GM12878 (cell line): ENCODE measurements around the gene NUTM1. TPM values are rescaled to one million over a fixed set of nuclear protein-coding genes. Genes with fewer than 3 reads are reported as not detected.
A peak's percentile ranks its signal among the peaks of the same experiment; 100 is the strongest.

ENCODE experiments used
- ATAC-seq: fragments of 200-7000 bp; cut with Tn5 transposase; 3 replicates; pipeline ENCODE4 v1.9.1; 2020; ENCODE audit warnings: mild to moderate bottlenecking, moderate library complexity
- BruUV-seq: library from RNA; stranded (reverse); fragments of 400-500 nt; replicated peaks from 2 replicates; lab custom pipeline; 2021; lab: Mats Ljungman, UMichigan
- CTCF ChIA-PET: fragments of 300-600 bp; sonication (Branson Sonifier 250); formaldehyde crosslinking; extraction: SDS; loops from one replicate; lab custom pipeline; 2021; ENCODE audit warnings: inconsistent platforms; lab: Yijun Ruan, JAX
- POLR2A ChIA-PET: fragments of 350-600 bp; formaldehyde crosslinking; extraction: SDS; loops from one replicate; lab custom pipeline; 2021; ENCODE audit warnings: inconsistent platforms; lab: Charles Lee
- RAD21 ChIA-PET: fragments of 300-600 bp; sonication (Branson Sonifier 250); formaldehyde crosslinking; loops from one replicate; lab custom pipeline; 2023; ENCODE audit warnings: antibody characterized with exemption; ENCODE audit not compliant: unreplicated experiment; lab: Charles Lee
- SMC1A ChIA-PET: fragments of 300-600 bp; sonication (Branson Sonifier 250); formaldehyde crosslinking; loops from one replicate; lab custom pipeline; 2023; ENCODE audit not compliant: unreplicated experiment, uncharacterized antibody; lab: Charles Lee
- DNase-seq: peaks from one replicate; pipeline ENCODE4 v3.0.0-alpha.2; 2011; ENCODE audit warnings: low read depth, low spot score
- FAIRE-seq: peaks from 3 replicates; lab custom pipeline; 2011; peaks lifted over from hg19 to GRCh38; lab: Jason Lieb, UNC
- H2AFZ ChIP-seq: 2 replicates; pipeline ENCODE4 v1.6.0; 2011; ENCODE audit warnings: low read depth, low read length, control low read depth; ENCODE audit not compliant: control insufficient read depth
- H3K27ac ChIP-seq: 2 replicates; pipeline ENCODE4 v1.5.1; 2011; ENCODE audit warnings: control low read depth; ENCODE audit not compliant: control insufficient read depth, insufficient read depth
- H3K27me3 ChIP-seq, 2 experiments: replicated peaks in 1 of 2; 2 replicates each; pipeline versions ENCODE4 v1.6.0 to v1.6.1; 2011; ENCODE audit warnings: low read length in 1 of 2; ENCODE audit not compliant: control insufficient read depth in 2 of 2, insufficient read depth in 2 of 2
- H3K36me3 ChIP-seq, 2 experiments: 2 replicates each; pipeline ENCODE4 v1.5.1; 2011; ENCODE audit warnings: low read length in 1 of 2; ENCODE audit not compliant: control insufficient read depth in 2 of 2, insufficient read depth in 2 of 2
- H3K4me1 ChIP-seq: 2 replicates; pipeline ENCODE4 v1.6.1; 2011; ENCODE audit warnings: mild to moderate bottlenecking, low read length, moderate library complexity, mixed read lengths; ENCODE audit not compliant: control insufficient read depth, insufficient read depth
- H3K4me2 ChIP-seq: 2 replicates; pipeline ENCODE4 v1.6.0; 2011; ENCODE audit warnings: control low read depth; ENCODE audit not compliant: control insufficient read depth, insufficient read depth
- H3K4me3 ChIP-seq: fragments of 200-600 bp; sonication (generic); 2 replicates; pipeline ENCODE4 v1.5.1; 2016
- H3K79me2 ChIP-seq: 2 replicates; pipeline ENCODE4 v1.6.0; 2011; ENCODE audit warnings: low read length; ENCODE audit not compliant: control insufficient read depth, insufficient read depth
- H3K9ac ChIP-seq: 2 replicates; pipeline ENCODE4 v1.8.0; 2011; ENCODE audit warnings: low read length, control low read depth, mixed read lengths; ENCODE audit not compliant: control insufficient read depth, insufficient read depth
- H3K9me3 ChIP-seq: replicated peaks from 3 replicates; pipeline ENCODE4 v1.5.1; 2011; ENCODE audit warnings: mild to moderate bottlenecking, low read length; ENCODE audit not compliant: control insufficient read depth, insufficient read depth
- H4K20me1 ChIP-seq: 2 replicates; pipeline ENCODE4 v1.6.0; 2011; ENCODE audit not compliant: control insufficient read depth, insufficient read depth
- CREB1 ChIP-seq: IDR thresholded peaks from 2 replicates; pipeline ENCODE4 v1.6.1; 2012; ENCODE audit warnings: low read depth, mild to moderate bottlenecking, inconsistent platforms
- EED ChIP-seq: sonication (generic); IDR thresholded peaks from 2 replicates; pipeline ENCODE4 v1.6.1; 2016; ENCODE audit warnings: antibody characterized with exemption, low read depth
- ETV6 ChIP-seq, 2 experiments: fragments of 450-650 bp in 1 of 2; IDR thresholded peaks in 1 of 2; conservative IDR thresholded peaks in 1 of 2; 2 replicates each; pipeline ENCODE4 v1.6.1; 2014; ENCODE audit warnings: antibody characterized with exemption in 1 of 2, borderline replicate concordance in 1 of 2, low read depth in 1 of 2, mild to moderate bottlenecking in 1 of 2, moderate library complexity in 1 of 2
- IRF4 ChIP-seq: IDR thresholded peaks from 2 replicates; pipeline ENCODE4 v1.6.1; 2011; ENCODE audit warnings: low read depth, low read length
- JUNB ChIP-seq: IDR thresholded peaks from 2 replicates; pipeline ENCODE4 v1.6.1; 2016; ENCODE audit warnings: antibody characterized with exemption, mild to moderate bottlenecking
- NFIC ChIP-seq: IDR thresholded peaks from 2 replicates; pipeline ENCODE4 v1.6.1; 2012; ENCODE audit warnings: low read depth, mild to moderate bottlenecking, inconsistent platforms, low read length, moderate library complexity
- PAX5 ChIP-seq: IDR thresholded peaks from 2 replicates; pipeline ENCODE4 v1.6.1; 2011; ENCODE audit warnings: low read depth, low read length, borderline replicate concordance
- POU2F2 ChIP-seq: IDR thresholded peaks from 3 replicates; pipeline ENCODE4 v1.6.1; 2011; ENCODE audit warnings: low read depth, mild to moderate bottlenecking, low read length, borderline replicate concordance
- RAD51 ChIP-seq: fragments of 450-650 bp; IDR thresholded peaks from 2 replicates; pipeline ENCODE4 v1.6.1; 2016; ENCODE audit warnings: moderate library complexity, mild to moderate bottlenecking, inconsistent platforms
- SPI1 ChIP-seq: IDR thresholded peaks from 2 replicates; pipeline ENCODE4 v1.6.1; 2011; ENCODE audit warnings: low read depth, mild to moderate bottlenecking, low read length, moderate library complexity, borderline replicate concordance; ENCODE audit not compliant: insufficient read depth
- SREBF2 ChIP-seq: IDR thresholded peaks from 2 replicates; pipeline ENCODE4 v1.6.1; 2012; ENCODE audit warnings: mild to moderate bottlenecking, low read length
- ZSCAN29 ChIP-seq: fragments of 450-650 bp; IDR thresholded peaks from 2 replicates; pipeline ENCODE4 v1.6.1; 2017; ENCODE audit warnings: mild to moderate bottlenecking, moderate library complexity
- WGBS: methylation state at CpG from one replicate; pipeline ENCODE4 v1.1.6; 2016; ENCODE audit warnings: low lambda C conversion rate; ENCODE audit not compliant: insufficient replicate concordance, insufficient coverage; ENCODE audit errors: missing lambda C conversion rate; 5-methylcytosine and 5-hydroxymethylcytosine counted together
- in situ Hi-C: fragments of 300-500 bp; cut with MboI; formaldehyde crosslinking; loops from 9 replicates; pipeline ENCODE4 v1.14.3; 2018; ENCODE audit warnings: mixed read lengths
- intact Hi-C: fragments of 100-400 bp; cut with micrococcal nuclease; formaldehyde crosslinking; loops from one replicate; pipeline ENCODE4 v1.14.2; 2022; ENCODE audit not compliant: unreplicated experiment
- polyA plus RNA-seq, 11 experiments: library from polyadenylated mRNA; depleted of rRNA in 4 of 11; unstranded in 6 of 11; stranded (reverse) in 5 of 11; fragments of >200 nt; fragmentation: Nextera tagmentation in 4 of 11; fragmentation: Illumina TruSeq in 1 of 11; extraction: Ambion mirVana in 4 of 11; extraction: Trizol in 1 of 11; gene quantifications; 1 replicate in 1 of 11; 2 replicates in 10 of 11; pipeline versions ENCODE4 v1.2.1 to v1.2.3, GENCODE V29; 2011 to 2016; ENCODE audit warnings: inconsistent platforms in 2 of 11, missing spikeins in 2 of 11, low read depth in 1 of 11
- total RNA-seq, 4 experiments: library from RNA; depleted of rRNA in 3 of 4; stranded (reverse); fragments of >200 nt in 3 of 4; fragmentation: Illumina TruSeq in 1 of 4; extraction: Trizol in 1 of 4; gene quantifications; 2 replicates each; pipeline versions ENCODE4 v1.2.1 to v1.2.3, GENCODE V29; 2013 to 2021
- TF ChIP-seq, protein P1 (sequence below): IDR thresholded peaks from 2 replicates; pipeline ENCODE4 v1.6.1; 2012; ENCODE audit warnings: low read length, inconsistent platforms
- TF ChIP-seq, protein P2 (sequence below): fragments of 450-650 bp; formaldehyde crosslinking; IDR thresholded peaks from 2 replicates; pipeline ENCODE4 v1.4.0; 2022; ENCODE audit warnings: mild to moderate bottlenecking, moderate library complexity
- TF ChIP-seq, protein P3 (sequence below): fragments of 450-650 bp; formaldehyde crosslinking; IDR thresholded peaks from 2 replicates; pipeline ENCODE4 v1.4.0; 2020; ENCODE audit warnings: mild to moderate bottlenecking, moderate library complexity

The NUTM1 gene
- total and polyA plus RNA-seq, 10 of the 15 experiments (the other 5 are each of a cell fraction or from before 2014, with no cell fraction given) = under 0.01 to 0.05 TPM; not detected in 8

DNA sequence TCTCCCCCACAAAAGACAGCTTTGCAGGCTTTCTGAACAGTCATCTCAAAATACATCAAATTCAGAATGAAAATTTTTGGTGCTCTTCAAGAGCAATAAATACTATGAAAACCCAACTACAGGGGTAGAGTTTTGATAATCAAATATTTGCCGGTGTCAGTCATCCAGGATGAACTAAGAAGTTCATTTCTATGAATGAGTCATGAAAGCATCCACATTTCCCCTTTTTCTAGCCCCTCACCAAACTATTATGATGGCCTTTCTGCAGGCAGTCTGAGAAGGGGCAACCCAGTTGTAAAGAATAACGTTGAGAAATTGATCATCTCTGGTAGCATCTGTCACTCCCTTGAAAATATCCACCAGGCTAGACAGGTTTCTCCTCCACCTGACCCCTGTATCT lies 27.0 kb downstream of the NUTM1 start (continued):
- peak; percentile 79 for TF ChIP-seq SPI1
- TF ChIP-seq, protein P1, sequence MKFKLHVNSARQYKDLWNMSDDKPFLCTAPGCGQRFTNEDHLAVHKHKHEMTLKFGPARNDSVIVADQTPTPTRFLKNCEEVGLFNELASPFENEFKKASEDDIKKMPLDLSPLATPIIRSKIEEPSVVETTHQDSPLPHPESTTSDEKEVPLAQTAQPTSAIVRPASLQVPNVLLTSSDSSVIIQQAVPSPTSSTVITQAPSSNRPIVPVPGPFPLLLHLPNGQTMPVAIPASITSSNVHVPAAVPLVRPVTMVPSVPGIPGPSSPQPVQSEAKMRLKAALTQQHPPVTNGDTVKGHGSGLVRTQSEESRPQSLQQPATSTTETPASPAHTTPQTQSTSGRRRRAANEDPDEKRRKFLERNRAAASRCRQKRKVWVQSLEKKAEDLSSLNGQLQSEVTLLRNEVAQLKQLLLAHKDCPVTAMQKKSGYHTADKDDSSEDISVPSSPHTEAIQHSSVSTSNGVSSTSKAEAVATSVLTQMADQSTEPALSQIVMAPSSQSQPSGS = no peak
- peak; percentile 90 for TF ChIP-seq JUNB
- 0 out of 2 replicates have a peak, but pooled peaks have one; percentile 14 for TF ChIP-seq CREB1
- peak; percentile 34; the same call in 1 of the 2 replicates for TF ChIP-seq IRF4
- peak; percentile 67; the same call in 1 of the 2 replicates for TF ChIP-seq NFIC
- TF ChIP-seq EED = 0 out of 2 replicates have a peak, but pooled peaks have one; percentile 47
- TF ChIP-seq ETV6 (conservative IDR thresholded peaks at IDR 0.05 in 1 of 2, IDR thresholded peaks at IDR 0.05 in 1 of 2; ENCODE audit: borderline replicate concordance in 1 of 2, low read depth in 1 of 2) = peak in 1 of 2 experiments; percentile 29; a peak in 1 of 4 replicates

GRCh38 chr15:34370643-34371042 lies 27.5 kb downstream of the NUTM1 start:
- Histone ChIP-seq H3K79me2 (peaks cover 16% of the 10 kb centered on the region), H3K27me3 (no peaks in the 10 kb centered on the region), H3K27ac (0 out of 2 replicates have a peak overlapping the region, but pooled peaks have one; percentile 4), H4K20me1 (no peaks in the 10 kb centered on the region), H3K9me3 (no peaks in the 10 kb centered on the region), H3K36me3 (no peaks in the 10 kb centered on the region), H3K4me3 (no peak overlapping the region), H3K4me2 (no peak overlapping the region), H2AFZ (no peak overlapping the region), H3K9ac (no peak overlapping the region), H3K4me1 (peaks cover 23% of the 10 kb centered on the region)
- CTCF ChIA-PET = no interaction called here
- no peak for DNase-seq
- BruUV-seq = no TSS peak
- POLR2A ChIA-PET = no interaction called here
- intact Hi-C loops (no loop called here), in situ Hi-C loops (no loop called here)
- WGBS = no CpG with 5 or more reads among the region's 2 CpGs
- RAD21 ChIA-PET = no interaction called here
- ATAC-seq = no peak
- SMC1A ChIA-PET = no interaction called here
- TF ChIP-seq POU2F2 (no peak), ETV6 (conservative IDR thresholded peaks at IDR 0.05 in 1 of 2, IDR thresholded peaks at IDR 0.05 in 1 of 2; ENCODE audit: borderline replicate concordance in 1 of 2, low read depth in 1 of 2) (no peak), ZSCAN29 (no peak), RAD51 (no peak), SREBF2 (no peak), PAX5 (no peak)
- TF ChIP-seq, protein P2, sequence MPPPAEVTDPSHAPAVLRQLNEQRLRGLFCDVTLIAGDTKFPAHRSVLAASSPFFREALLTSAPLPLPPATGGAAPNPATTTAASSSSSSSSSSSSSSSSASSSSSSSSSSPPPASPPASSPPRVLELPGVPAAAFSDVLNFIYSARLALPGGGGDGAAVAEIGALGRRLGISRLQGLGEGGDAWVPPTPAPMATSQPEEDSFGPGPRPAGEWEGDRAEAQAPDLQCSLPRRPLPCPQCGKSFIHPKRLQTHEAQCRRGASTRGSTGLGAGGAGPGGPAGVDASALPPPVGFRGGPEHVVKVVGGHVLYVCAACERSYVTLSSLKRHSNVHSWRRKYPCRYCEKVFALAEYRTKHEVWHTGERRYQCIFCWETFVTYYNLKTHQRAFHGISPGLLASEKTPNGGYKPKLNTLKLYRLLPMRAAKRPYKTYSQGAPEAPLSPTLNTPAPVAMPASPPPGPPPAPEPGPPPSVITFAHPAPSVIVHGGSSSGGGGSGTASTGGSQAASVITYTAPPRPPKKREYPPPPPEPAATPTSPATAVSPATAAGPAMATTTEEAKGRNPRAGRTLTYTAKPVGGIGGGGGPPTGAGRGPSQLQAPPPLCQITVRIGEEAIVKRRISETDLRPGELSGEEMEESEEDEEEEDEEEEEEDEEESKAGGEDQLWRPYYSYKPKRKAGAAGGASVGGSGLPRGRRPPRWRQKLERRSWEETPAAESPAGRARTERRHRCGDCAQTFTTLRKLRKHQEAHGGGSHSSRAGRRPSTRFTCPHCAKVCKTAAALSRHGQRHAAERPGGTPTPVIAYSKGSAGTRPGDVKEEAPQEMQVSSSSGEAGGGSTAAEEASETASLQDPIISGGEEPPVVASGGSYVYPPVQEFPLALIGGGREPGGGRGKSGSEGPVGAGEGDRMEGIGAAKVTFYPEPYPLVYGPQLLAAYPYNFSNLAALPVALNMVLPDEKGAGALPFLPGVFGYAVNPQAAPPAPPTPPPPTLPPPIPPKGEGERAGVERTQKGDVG (CRISPR knock-in tag) = no peak
- TF ChIP-seq, protein P3, sequence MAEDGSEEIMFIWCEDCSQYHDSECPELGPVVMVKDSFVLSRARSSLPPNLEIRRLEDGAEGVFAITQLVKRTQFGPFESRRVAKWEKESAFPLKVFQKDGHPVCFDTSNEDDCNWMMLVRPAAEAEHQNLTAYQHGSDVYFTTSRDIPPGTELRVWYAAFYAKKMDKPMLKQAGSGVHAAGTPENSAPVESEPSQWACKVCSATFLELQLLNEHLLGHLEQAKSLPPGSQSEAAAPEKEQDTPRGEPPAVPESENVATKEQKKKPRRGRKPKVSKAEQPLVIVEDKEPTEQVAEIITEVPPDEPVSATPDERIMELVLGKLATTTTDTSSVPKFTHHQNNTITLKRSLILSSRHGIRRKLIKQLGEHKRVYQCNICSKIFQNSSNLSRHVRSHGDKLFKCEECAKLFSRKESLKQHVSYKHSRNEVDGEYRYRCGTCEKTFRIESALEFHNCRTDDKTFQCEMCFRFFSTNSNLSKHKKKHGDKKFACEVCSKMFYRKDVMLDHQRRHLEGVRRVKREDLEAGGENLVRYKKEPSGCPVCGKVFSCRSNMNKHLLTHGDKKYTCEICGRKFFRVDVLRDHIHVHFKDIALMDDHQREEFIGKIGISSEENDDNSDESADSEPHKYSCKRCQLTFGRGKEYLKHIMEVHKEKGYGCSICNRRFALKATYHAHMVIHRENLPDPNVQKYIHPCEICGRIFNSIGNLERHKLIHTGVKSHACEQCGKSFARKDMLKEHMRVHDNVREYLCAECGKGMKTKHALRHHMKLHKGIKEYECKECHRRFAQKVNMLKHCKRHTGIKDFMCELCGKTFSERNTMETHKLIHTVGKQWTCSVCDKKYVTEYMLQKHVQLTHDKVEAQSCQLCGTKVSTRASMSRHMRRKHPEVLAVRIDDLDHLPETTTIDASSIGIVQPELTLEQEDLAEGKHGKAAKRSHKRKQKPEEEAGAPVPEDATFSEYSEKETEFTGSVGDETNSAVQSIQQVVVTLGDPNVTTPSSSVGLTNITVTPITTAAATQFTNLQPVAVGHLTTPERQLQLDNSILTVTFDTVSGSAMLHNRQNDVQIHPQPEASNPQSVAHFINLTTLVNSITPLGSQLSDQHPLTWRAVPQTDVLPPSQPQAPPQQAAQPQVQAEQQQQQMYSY (CRISPR knock-in tag) = no peak
- FAIRE-seq = no peak
